ENCODE data around the gene MYO6.

GRCh38 chr6:75791881-75792280, 42.8 kb downstream of the MYO6 start:
- TF ChIP-seq, protein P1, sequence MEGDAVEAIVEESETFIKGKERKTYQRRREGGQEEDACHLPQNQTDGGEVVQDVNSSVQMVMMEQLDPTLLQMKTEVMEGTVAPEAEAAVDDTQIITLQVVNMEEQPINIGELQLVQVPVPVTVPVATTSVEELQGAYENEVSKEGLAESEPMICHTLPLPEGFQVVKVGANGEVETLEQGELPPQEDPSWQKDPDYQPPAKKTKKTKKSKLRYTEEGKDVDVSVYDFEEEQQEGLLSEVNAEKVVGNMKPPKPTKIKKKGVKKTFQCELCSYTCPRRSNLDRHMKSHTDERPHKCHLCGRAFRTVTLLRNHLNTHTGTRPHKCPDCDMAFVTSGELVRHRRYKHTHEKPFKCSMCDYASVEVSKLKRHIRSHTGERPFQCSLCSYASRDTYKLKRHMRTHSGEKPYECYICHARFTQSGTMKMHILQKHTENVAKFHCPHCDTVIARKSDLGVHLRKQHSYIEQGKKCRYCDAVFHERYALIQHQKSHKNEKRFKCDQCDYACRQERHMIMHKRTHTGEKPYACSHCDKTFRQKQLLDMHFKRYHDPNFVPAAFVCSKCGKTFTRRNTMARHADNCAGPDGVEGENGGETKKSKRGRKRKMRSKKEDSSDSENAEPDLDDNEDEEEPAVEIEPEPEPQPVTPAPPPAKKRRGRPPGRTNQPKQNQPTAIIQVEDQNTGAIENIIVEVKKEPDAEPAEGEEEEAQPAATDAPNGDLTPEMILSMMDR (IDR thresholded peaks at IDR 0.05): no peak
- TF ChIP-seq POLR2A (IDR thresholded peaks at IDR 0.05): no peak
